D341Med (cell line): ENCODE data around the gene MINDY3.
A peak's percentile ranks its signal among the peaks of the same experiment; 100 is the strongest.
"Not testable (repeated sequence)": the region's sequence is repeated elsewhere in the genome, so short reads cannot be mapped to it uniquely, and the experiment has no call there.

Experiments
- DNase-seq: peaks from one replicate; pipeline ENCODE4 v3.0.0; 2012; ENCODE audit warnings: low spot score

The MINDY3 gene

DNA sequence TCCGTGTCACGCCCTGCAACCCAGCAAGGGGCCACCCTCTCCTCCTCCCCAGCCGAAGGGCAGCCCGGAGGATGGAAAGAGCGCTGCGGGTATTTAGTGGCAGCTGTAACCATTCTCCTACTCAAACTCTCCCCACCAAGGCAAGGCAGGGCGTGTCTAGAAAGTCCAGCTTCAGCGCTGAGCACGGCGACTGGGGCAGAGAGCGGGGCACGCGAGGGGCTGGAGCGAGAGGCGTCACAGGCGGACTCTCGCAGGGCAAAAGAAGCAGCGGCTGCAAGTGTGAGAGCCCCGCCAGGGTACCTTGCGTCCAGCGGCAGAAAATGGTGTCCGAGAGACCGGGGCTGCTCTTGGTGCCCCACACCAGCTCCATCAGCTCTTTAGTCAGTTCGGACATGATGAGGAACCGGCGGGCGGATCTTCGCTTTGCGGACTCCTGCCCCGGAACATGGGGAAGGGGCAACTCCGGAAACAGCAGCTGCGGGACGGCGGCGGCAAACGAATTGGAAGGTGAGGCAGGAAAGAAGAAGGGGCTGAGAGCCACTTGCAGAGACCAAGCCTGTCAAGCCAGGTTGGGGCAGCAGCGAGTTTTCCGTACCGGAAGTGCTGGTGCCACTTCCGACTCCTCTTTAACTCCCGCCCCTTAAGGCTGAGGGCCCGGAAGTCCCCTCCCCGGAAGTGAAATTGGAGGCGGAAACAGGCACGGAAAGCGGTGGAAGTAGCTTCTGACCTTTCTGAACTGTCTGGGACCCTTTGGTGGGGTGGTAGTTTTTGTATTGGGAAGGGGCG lies at the start of gene MINDY3:
MINDY3 (minus strand) TSS at position 602 of the 786 bp plus-strand sequence; CDS start at position 394, 208 bp downstream.
- DNase-seq: peak; percentile 90

DNA sequence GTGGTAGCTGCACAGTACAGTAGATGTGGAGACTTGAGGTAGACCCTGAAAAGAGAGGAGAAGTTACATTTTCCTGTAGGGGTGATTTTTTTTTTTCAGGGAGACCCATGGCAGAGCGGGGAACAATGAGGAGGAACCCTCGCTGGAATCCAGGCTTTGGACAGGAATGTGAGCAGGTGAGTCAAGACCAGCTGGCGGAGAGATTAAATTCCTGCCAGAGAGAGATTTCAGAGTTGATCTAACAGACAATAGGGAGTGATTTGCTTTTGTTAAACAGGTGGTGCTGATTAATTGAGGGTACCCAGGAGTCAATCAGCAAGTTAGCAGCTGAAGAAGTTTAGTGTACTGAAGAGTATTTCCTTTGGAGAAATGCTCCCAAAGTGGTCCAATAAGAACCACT lies 41.6 kb upstream of the MINDY3 start:
- no peak for DNase-seq

DNA sequence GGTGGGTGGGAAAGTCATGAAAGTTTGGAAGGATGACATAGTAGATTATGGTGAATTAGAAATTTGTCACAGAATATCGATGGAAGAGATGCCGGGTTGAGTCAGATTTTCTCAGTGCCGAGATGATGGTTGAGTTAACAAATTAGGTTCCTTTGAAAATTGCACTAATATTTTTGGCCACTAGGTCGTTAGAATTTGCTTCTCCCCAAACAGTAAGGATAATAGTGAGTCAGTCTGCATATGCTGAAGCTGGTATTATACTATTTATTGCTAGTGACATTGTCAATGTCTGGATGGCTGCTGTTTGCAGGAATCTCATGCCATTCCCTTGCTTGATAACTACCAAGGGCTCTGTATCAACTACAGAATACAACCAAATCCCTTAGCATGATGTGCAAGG lies 37.7 kb upstream of the MINDY3 start:
- DNase-seq: no peak

DNA sequence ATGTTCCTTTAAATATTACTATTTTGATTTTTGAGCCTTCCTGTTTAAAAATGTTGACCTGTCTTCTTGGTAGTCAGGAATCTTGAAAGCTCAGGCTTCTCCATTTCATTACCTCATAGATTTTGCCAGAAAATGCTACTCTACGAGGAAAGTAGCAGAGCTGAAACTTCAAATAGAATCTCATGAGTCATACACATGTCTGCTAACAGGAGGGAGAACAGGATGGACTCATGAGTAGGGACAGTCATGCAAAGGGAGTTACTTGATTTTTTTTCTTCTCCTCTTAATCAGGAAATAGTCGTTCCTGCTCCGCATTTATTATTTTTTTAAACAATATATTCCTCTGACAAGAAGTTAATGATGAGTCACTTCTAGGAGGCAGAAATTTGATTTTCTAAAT lies 37.0 kb upstream of the MINDY3 start:
- DNase-seq: no peak

DNA sequence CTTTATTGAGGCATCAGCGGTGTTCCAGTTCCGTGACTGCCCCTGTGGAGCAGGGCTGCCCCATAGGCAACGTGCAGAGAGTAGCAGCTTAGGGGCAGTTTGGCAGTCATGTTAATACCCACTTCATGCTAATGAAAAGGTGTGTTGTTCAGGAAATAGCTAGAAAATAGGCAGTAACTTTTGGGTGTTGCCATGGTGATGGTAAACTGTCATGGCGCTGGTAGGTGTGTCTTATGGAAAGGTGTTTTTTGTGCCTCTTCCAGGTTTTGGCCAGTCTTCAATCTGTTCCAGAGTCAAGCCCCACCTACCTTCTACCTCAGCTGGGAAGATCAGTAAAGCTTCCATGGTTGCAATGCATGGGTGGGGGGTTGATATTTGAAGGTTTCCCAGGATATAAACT lies 36.3 kb upstream of the MINDY3 start:
- DNase-seq: no peak

DNA sequence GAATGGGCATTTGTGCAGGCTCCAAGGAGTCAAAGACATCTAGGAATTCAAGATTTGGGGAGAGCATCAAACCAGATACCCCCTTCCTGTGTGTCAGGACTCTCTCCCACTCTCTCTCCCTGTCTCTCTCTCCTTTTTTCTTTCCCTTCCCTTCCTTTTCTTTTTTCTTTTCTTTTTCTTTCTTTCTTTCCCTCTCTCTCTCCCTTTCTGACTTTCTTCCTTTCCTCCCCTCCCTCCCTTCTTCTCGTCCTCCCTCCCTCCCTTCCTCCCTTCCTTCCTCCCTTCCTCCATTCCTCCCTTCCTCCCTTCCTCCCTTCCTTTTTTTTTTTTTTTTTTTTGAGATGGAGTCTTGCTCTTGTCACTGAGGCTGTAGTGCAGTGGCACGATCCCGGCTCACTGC lies 24.1 kb upstream of the MINDY3 start:
- DNase-seq: no peak

DNA sequence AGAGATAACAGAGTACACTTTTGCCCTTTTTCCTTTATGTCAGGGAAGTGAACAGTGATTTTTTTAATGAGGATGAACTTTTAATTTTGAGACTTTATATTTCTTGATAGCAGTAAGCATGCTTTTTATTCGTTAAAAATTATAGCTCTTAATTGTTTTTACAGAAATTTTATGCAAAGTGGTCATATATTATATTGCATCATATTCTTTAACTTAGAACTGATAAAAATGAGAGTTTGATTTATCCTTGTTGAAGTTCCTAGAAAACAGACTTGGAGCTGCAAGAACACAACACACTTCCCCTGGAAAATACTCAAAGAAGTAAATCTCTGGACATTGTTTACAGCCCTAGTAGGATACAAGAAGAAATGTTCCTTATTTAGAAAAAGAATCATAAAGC lies 21.2 kb upstream of the MINDY3 start:
- DNase-seq: no peak

DNA sequence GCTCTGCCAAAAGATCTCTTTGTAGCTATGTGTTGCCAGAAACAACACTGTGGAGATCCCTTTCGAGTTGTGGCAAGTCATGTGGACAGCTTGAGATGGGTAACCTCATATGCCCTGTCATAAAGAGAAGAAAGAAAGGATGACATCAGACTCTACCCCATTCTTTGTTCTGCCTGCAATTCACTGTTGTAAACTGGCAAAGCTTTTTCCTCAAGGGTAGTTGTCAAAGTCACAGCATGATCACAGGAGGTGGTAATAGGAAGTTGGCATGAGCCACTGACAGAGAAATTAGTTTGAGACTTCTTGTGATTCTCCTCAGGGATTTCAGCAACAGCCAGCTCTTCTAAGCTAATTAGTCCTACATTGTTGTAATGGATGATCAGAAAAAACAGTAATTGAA lies 19.4 kb upstream of the MINDY3 start:
- DNase-seq: no peak

DNA sequence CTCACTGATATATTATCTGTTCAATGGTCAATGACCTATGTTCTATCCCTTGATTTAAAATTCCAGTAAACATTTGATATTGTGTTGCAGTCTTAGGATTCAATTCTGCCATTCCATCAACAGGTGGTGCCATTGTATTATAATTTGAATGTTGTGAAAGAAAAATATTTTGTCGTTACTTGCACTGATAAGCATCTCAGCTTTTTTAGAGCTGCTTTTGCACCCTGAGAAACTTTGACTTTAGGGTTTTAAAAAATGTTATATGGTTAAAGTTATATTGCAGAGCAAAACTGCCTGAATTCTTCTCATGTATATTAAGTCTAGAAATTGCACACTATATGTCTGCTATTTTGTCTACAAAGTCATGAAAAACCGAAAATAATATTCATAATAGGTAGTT lies 18.8 kb upstream of the MINDY3 start:
- DNase-seq: peak; percentile 30

DNA sequence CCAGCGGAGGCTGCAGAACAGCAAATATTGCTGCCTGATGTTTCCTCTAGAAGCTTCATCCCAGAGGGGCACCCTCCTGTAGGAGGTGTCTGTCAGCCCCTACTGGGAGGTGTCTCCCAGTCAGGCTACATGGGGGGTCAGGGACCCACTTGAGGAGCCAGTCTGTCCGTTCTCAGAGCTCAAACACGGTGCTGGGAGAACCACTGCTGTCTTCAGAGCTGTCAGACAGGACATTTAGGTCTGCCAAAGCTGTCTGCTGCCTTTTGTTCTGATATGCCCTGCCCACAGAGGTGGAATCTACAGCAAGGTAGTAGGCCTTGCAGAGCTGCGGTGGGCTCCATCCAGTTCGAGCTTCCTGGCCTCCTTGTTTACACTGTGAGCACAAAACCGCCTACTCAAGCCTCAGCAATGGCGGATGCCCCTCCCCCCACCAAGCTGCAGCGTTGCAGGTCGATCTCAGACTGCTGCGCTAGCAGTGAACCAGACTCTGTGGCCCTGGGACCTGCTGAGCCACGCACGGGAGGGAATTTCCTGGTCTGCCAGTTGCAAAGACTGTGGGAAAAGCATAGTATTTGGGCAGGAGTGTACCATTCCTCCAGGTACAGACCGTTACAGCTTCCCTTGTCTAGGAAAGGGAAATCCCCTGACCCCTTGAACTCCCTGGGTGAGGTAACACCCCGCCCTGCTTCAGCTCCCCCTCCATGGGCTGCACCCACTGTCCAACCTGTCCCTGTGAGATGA lies 17.7 kb upstream of the MINDY3 start:
- DNase-seq: no peak

DNA sequence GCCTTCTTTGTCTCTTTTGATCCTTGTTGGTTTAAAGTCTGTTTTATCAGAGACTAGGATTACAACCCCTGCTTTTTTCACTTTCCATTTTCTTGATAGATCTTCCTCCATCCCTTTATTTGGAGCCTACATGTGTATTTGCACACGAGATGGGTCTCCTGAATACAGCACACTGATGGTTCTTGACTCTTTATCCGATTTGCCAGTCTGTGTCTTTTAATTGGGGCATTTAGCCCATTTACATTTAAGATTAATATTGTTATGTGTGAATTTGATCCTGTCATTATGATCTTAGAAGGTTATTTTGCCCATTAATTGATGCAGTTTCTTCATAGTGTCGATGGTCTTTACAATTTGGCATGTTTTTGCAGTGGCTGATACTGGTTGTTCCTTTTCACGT lies 16.0 kb upstream of the MINDY3 start:
- DNase-seq: not testable (repeated sequence)

DNA sequence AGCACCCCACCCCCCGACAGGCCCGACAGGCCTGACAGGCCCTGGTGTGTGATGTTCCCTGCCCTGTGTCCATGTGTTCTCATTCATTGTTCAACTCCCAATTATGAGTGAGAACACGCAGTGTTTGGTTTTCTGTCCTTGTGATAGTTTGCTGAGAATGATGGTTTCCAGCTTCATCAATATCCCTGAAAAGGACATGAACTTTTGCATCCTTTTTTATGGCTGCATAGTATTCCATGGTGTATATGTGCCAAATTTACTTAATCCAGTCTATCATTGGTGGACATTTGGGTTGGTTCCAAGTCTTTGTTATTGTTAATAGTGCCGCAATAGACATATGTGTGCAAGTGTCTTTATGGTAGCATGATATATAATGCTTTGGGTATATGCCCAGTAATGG lies 12.3 kb upstream of the MINDY3 start:
- not testable (repeated sequence) for DNase-seq

DNA sequence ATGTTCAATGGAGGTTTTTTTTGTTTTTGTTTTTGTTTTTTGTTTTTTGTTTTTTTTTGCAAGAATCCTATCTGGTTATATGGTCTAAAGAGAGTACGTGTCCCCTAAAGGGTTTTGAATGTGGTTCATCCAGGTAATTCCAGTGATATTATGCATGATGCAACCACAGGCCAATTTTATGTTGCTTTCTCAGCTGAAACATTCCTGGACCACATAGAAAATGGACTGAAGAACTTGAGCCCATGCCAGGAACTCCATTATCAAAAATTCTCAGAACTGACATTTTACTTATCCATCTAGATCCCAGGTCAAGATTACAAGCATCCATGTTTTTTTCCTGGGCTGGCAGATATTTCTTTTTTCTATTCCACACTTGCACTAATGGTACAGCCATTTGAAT lies 11.5 kb upstream of the MINDY3 start:
- DNase-seq: no peak

DNA sequence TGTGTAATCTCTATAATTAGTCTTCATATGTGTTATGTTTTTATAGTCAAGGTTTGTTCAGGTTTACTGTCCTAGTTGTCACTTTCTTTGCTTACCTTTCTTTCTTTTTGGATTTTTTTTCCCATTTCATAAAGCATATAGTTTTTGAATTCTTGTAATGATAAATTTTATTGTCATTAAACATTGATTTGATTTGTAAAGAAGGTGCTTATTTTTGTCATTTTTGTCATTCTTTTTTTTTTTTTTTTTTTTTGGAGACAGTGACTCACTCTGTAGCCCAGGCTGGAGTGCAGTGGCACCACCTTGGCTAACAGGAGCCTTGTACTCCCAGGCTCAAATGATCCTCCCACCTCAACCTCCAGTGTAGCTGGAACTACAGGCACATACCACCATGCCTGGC lies 9.6 kb upstream of the MINDY3 start:
- DNase-seq: no peak

DNA sequence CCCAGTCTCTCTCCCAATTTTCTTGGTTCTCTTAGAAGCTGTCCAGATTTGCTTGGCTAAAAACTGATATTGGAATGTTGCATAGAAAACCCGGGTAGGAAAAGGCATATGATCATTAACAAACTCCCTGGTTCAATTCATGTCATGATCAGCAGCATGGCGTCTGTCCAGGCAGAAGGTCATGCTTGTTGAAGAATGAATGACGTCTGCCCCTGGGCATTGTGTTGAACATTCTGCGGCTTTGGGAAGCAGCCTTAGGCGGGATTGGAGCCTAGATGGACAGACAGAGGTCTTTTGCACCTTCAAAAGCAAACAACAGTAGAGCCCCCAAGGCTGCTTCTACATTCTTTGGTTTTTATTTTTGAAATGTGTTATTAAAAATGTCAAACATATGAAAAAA lies 7.7 kb upstream of the MINDY3 start:
- DNase-seq: no peak

DNA sequence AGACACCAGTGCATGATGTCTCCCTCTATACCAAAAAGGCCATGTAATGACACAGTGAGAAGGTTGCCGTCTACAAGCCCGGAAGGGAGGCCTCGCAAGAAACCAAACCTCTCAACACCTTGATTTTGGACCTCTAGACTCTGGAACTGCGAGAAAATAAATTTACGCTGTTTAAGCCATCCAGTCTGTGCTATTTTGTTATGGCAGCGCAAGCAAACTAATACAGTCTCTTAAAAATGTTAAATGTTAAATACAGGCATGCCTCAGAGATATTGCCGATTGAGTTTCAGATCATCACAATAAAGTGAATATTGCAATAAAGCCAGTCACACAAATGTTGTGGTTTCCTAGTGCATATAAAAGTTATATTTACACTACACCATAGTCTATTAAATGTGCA lies 5.0 kb upstream of the MINDY3 start:
- no peak for DNase-seq

DNA sequence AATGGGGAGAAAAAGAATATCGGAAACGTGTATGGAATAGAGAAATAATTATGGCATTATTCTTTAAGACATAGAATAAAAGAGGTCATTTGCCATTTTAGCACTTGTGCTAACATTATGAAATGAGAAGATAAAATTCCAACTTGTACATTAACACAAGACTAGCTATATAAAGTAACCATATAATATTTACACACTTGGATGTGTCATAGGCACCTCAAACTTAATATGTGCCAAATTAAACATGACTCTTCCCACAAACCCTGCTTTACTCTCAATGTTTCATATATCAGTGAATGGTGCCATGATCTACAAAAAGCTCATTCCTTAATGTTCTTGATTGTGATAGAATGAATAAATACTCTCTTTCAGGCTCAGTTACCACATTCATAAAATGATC lies 4.1 kb upstream of the MINDY3 start:
- no peak for DNase-seq

DNA sequence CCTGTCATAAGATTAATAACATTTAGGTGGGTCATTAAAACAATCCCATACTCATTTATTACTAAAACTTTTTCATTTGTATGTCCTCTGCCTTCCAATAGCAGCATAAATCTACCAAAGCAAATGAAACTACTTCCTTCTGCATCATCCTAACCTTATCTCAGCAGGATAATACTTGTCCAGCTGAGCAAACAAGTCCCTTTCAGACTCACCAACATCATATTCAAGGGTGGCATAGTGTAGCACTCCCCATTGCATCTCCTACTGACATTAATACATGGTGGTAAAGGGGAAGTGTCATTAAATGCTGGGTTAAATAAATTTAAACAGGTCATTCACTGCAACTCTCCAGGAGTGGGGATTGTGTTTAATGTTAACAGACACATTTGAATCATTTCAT lies 3.4 kb upstream of the MINDY3 start:
- no peak for DNase-seq

DNA sequence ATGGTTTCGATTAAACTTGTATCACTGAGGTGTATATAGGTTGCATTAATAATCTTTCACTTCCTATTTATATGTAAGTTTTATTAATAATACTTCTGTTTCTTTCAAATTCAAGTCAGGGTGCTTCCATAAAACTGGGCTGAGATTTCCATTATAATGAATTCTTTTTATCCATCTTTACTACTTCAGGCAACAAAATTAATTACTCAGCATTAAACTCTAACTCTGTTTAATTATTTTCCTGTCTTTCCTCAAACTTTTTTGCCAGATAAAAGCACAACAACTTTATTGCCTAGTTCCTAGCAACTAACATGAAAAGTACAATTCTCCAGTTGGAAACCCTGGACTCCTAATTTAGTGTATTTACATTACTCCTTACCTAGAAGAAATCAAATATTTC lies 3.0 kb upstream of the MINDY3 start:
- no peak for DNase-seq

DNA sequence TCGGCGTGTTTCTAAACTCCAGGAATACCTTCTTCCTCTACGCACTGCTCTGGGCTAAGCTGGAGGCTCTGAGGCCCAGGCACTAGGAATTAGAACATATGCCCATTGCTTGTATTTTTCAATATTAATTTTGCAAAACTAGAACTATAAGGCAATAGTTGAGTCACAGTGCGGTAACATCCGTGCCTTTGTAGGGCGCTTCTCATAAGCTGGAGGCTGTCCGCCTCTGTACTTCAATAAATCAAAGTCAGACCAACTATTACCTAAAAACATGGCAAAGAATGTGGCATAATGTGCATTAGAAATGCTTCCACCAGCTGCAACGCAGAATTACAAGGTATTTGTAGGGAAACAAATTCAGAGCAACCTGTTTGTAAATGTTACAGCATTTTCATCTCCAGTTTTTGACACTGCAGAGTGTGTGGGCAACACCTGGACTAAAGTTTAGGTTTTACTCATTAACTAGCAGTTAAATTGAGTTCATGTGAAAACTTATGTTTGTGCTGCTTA lies 440 bp upstream of the MINDY3 start:
- DNase-seq: no peak

DNA sequence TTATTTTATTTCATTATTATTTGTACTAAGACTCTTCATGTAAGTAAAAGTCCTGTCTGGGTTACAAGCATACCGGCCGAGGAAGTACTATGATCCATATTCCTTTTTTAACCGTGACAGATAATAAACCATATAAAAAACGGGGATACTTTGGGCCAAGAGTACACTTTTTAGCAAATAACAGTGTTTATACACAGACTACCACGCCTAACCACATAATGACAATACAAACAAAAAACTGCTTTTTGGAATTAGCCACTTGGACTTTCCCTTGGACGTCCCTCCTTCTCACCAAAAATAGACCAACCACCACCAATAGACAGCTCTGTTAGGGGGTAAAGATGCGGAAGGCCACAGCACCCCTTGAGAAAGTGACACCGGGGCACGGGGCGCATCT lies 800 bp downstream of the MINDY3 start:
- no peak for DNase-seq

DNA sequence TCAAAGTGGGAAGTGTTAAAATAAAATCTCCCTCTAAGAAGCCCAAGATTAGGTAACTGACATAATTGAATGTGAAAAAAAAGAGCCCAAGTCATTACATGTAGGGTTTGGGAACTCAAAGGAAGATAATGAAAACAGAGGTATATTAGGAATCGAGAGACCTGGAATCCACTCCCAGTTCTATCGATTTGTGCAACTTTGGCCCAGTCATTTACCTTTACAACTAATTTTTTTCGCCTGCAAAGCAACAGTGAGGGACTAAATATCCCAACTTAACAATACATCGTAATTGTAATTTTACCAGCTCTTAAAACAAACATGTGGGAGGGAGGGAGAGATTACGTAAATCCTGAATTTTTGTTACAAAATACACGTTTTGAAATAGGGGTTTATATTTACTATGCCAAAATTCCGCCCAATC lies 1.4 kb downstream of the MINDY3 start:
- DNase-seq: no peak

DNA sequence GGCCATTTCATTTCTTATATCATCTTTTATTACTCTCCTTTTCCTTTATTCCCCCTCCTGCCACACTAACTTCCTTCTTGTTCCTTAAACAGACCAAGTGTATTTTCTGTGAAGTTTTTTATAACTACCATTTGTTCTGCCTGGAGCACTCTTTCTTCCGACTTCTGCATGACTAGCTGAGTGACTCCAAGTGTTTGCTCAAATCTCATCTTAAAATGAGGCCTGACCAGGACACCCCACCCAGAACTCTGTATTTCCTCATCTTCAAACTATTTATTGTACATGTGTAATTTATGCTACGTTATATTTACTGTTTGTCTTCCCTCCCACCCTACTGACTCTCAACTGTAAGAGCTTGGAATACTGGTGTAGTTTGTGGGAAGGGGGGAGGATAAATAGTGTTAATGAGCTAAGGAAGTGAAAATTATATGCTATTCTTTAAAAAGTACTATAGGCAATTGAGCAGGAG lies 3.2 kb downstream of the MINDY3 start:
- DNase-seq: no peak
